Activated CD4-positive, alpha-beta T cell treated with anti-CD3 and anti-CD28 coated beads, Interleukin-2, amount 10 ng/mL, durations not matched to agents 7 days and 5 days (primary cell): ENCODE data around the gene MUC16. TPM values are rescaled to one million over a fixed set of nuclear protein-coding genes. Genes with fewer than 3 reads are reported as not detected.

ENCODE experiments used
- CTCF ChIA-PET: fragments of 350-600 bp; sonication (Branson Sonifier 250); formaldehyde crosslinking; loops from one replicate; lab custom pipeline; 2021; ENCODE audit warnings: antibody characterized with exemption; lab: Charles Lee
- POLR2A ChIA-PET: fragments of 350-600 bp; sonication (Branson Sonifier 250); formaldehyde crosslinking; loops from one replicate; lab custom pipeline; 2021; ENCODE audit warnings: antibody characterized with exemption; lab: Charles Lee
- DNase-seq: peaks from one replicate; pipeline ENCODE4 v3.0.0-alpha.2; 2020
- H3K27ac Mint-ChIP-seq: one replicate; pipeline ENCODE4 v1.8.0; 2021; ENCODE audit warnings: mild to moderate bottlenecking, moderate library complexity, mixed read lengths
- H3K27me3 Mint-ChIP-seq: one replicate; pipeline ENCODE4 v1.8.0; 2021; ENCODE audit warnings: mixed read lengths
- H3K36me3 Mint-ChIP-seq: one replicate; pipeline ENCODE4 v1.8.0; 2021; ENCODE audit warnings: low read depth, mixed read lengths
- H3K4me1 Mint-ChIP-seq: one replicate; pipeline ENCODE4 v1.8.0; 2021; ENCODE audit warnings: mixed read lengths
- H3K4me3 Mint-ChIP-seq: one replicate; pipeline ENCODE4 v1.8.0; 2021; ENCODE audit warnings: mild to moderate bottlenecking, moderate library complexity, mixed read lengths
- H3K9me3 Mint-ChIP-seq: one replicate; pipeline ENCODE4 v1.8.0; 2021; ENCODE audit warnings: mixed read lengths
- total RNA-seq, 2 experiments: library from RNA; stranded (reverse); gene quantifications; one replicate each; pipeline ENCODE4 v1.2.3, GENCODE V29; 2021

MUC16 gene
- total RNA-seq, 2 experiments from 2014 or later = not detected

- no peak overlapping the region for H3K27ac Mint-ChIP-seq
- no peaks in the 10 kb centered on the region for H3K9me3 Mint-ChIP-seq
Observed at GRCh38 chr19:9039728-9040127, 29.5 kb upstream of the MUC16 start.

GRCh38 chr19:9037400-9038062 lies 27.3 kb upstream of the MUC16 start:
- H3K4me1 Mint-ChIP-seq = no peaks in the 10 kb centered on the region
- peaks cover 2% of the 10 kb centered on the region for H3K27me3 Mint-ChIP-seq
- POLR2A ChIA-PET = no interaction called here
- H3K27ac Mint-ChIP-seq = no peak overlapping the region
- no peak overlapping the region for H3K4me3 Mint-ChIP-seq
- no peak for DNase-seq
- no peaks in the 10 kb centered on the region for H3K36me3 Mint-ChIP-seq
- CTCF ChIA-PET = no interaction called here
- no peaks in the 10 kb centered on the region for H3K9me3 Mint-ChIP-seq

More at GRCh38 chr19:9039728-9040127, 29.5 kb upstream of the MUC16 start:
- ChIA-PET POLR2A (no interaction called here), CTCF (no interaction called here)
- Mint-ChIP-seq H3K27me3 (peaks cover 2% of the 10 kb centered on the region), H3K4me3 (no peak overlapping the region), H3K4me1 (no peaks in the 10 kb centered on the region), H3K36me3 (no peaks in the 10 kb centered on the region)
- no peak for DNase-seq

- Mint-ChIP-seq H3K4me3 (no peak overlapping the region), H3K36me3 (no peaks in the 10 kb centered on the region), H3K9me3 (no peaks in the 10 kb centered on the region), H3K27me3 (peaks cover 2% of the 10 kb centered on the region), H3K4me1 (no peaks in the 10 kb centered on the region), H3K27ac (no peak overlapping the region)
- POLR2A ChIA-PET = no interaction called here
- CTCF ChIA-PET = interaction anchor here (0.5 kb wide), 1 partner anchor 558 kb away, joined by 3 read pairs; no protein-coding TSS in a partner anchor
- DNase-seq = no peak
Observed at GRCh38 chr19:9032136-9032631, 22.0 kb upstream of the MUC16 start.

GRCh38 chr19:9018163-9018875 lies 8.1 kb upstream of the MUC16 start:
- Mint-ChIP-seq H3K4me1 (no peaks in the 10 kb centered on the region), H3K4me3 (no peak overlapping the region), H3K9me3 (peaks cover 5% of the 10 kb centered on the region), H3K27me3 (no peaks in the 10 kb centered on the region), H3K36me3 (no peaks in the 10 kb centered on the region), H3K27ac (no peak overlapping the region)
- ChIA-PET POLR2A (no interaction called here), CTCF (no interaction called here)
- no peak for DNase-seq

GRCh38 chr19:9014803-9015202 lies 4.6 kb upstream of the MUC16 start:
- H3K4me3 Mint-ChIP-seq = no peak overlapping the region
- H3K9me3 Mint-ChIP-seq = peaks cover 5% of the 10 kb centered on the region
- no peak for DNase-seq
- H3K27me3 Mint-ChIP-seq = no peaks in the 10 kb centered on the region
- ChIA-PET POLR2A (no interaction called here), CTCF (no interaction called here)
- H3K4me1 Mint-ChIP-seq = no peaks in the 10 kb centered on the region
- H3K27ac Mint-ChIP-seq = no peak overlapping the region
- H3K36me3 Mint-ChIP-seq = no peaks in the 10 kb centered on the region

GRCh38 chr19:9013988-9014387 lies 3.8 kb upstream of the MUC16 start:
- CTCF ChIA-PET = no interaction called here
- H3K27ac Mint-ChIP-seq = no peak overlapping the region
- no peaks in the 10 kb centered on the region for H3K36me3 Mint-ChIP-seq
- H3K9me3 Mint-ChIP-seq = peaks cover 5% of the 10 kb centered on the region
- H3K27me3 Mint-ChIP-seq = no peaks in the 10 kb centered on the region
- POLR2A ChIA-PET = no interaction called here
- no peak overlapping the region for H3K4me3 Mint-ChIP-seq
- no peak for DNase-seq
- no peaks in the 10 kb centered on the region for H3K4me1 Mint-ChIP-seq

GRCh38 chr19:9011875-9012274 lies 1.7 kb upstream of the MUC16 start:
- H3K4me3 Mint-ChIP-seq = no peak overlapping the region
- no peak overlapping the region for H3K27ac Mint-ChIP-seq
- no peaks in the 10 kb centered on the region for H3K27me3 Mint-ChIP-seq
- no peak for DNase-seq
- ChIA-PET POLR2A (no interaction called here), CTCF (no interaction called here)
- H3K4me1 Mint-ChIP-seq = no peaks in the 10 kb centered on the region
- H3K36me3 Mint-ChIP-seq = no peaks in the 10 kb centered on the region
- H3K9me3 Mint-ChIP-seq = peaks cover 5% of the 10 kb centered on the region

- H3K27me3 Mint-ChIP-seq = no peaks in the 10 kb centered on the region
- no peak for DNase-seq
- no peak overlapping the region for H3K27ac Mint-ChIP-seq
Observed at GRCh38 chr19:9010693-9011092, 484 bp upstream of the MUC16 start.

GRCh38 chr19:9009431-9009830 lies 778 bp downstream of the MUC16 start:
- Mint-ChIP-seq H3K9me3 (peaks cover 5% of the 10 kb centered on the region), H3K4me3 (no peak overlapping the region), H3K36me3 (no peaks in the 10 kb centered on the region), H3K4me1 (no peaks in the 10 kb centered on the region), H3K27me3 (no peaks in the 10 kb centered on the region), H3K27ac (no peak overlapping the region)
- no peak for DNase-seq
- ChIA-PET POLR2A (no interaction called here), CTCF (no interaction called here)

More at GRCh38 chr19:9010693-9011092, 484 bp upstream of the MUC16 start:
- no peak overlapping the region for H3K4me3 Mint-ChIP-seq
- H3K36me3 Mint-ChIP-seq = no peaks in the 10 kb centered on the region
- POLR2A ChIA-PET = no interaction called here
- H3K9me3 Mint-ChIP-seq = peaks cover 5% of the 10 kb centered on the region
- CTCF ChIA-PET = interaction anchor here (0.9 kb wide), 1 partner anchor 289 kb away, joined by 3 read pairs; no protein-coding TSS in a partner anchor
- H3K4me1 Mint-ChIP-seq = no peaks in the 10 kb centered on the region

GRCh38 chr19:9008667-9009066 lies 1.5 kb downstream of the MUC16 start:
- CTCF ChIA-PET = no interaction called here
- H3K4me3 Mint-ChIP-seq = no peak overlapping the region

GRCh38 chr19:9000933-9001332 lies 9.3 kb downstream of the MUC16 start:
- ChIA-PET CTCF (no interaction called here), POLR2A (no interaction called here)
- Mint-ChIP-seq H3K36me3 (no peaks in the 10 kb centered on the region), H3K4me1 (no peaks in the 10 kb centered on the region), H3K4me3 (no peak overlapping the region), H3K27me3 (no peaks in the 10 kb centered on the region), H3K9me3 (peaks cover 3% of the 10 kb centered on the region), H3K27ac (no peak overlapping the region)
- no peak for DNase-seq

More at GRCh38 chr19:9008667-9009066, 1.5 kb downstream of the MUC16 start:
- POLR2A ChIA-PET = no interaction called here
- Mint-ChIP-seq H3K27me3 (no peaks in the 10 kb centered on the region), H3K9me3 (peaks cover 3% of the 10 kb centered on the region), H3K36me3 (no peaks in the 10 kb centered on the region), H3K27ac (no peak overlapping the region), H3K4me1 (no peaks in the 10 kb centered on the region)
- DNase-seq = no peak

GRCh38 chr19:8988204-8988603 lies 22.0 kb downstream of the MUC16 start:
- Mint-ChIP-seq H3K4me3 (no peak overlapping the region), H3K4me1 (no peaks in the 10 kb centered on the region), H3K27ac (no peak overlapping the region), H3K9me3 (no peaks in the 10 kb centered on the region), H3K27me3 (no peaks in the 10 kb centered on the region), H3K36me3 (no peaks in the 10 kb centered on the region)
- POLR2A ChIA-PET = no interaction called here
- DNase-seq = peak; percentile 59
- CTCF ChIA-PET = interaction anchor here (0.7 kb wide), 2 partner anchors 9 to 262 kb away, joined by 3 to 4 read pairs; no protein-coding TSS in a partner anchor

GRCh38 chr19:8986296-8986695 lies 23.9 kb downstream of the MUC16 start:
- Mint-ChIP-seq H3K4me3 (no peak overlapping the region), H3K9me3 (no peaks in the 10 kb centered on the region), H3K4me1 (no peaks in the 10 kb centered on the region), H3K27me3 (no peaks in the 10 kb centered on the region), H3K36me3 (no peaks in the 10 kb centered on the region), H3K27ac (no peak overlapping the region)
- ChIA-PET CTCF (no interaction called here), POLR2A (no interaction called here)
- no peak for DNase-seq
